Measurements from ENCODE around the gene FAM174B.

The FAM174B gene

GRCh38 chr15:92570391-92570790 lies 85.2 kb downstream of the FAM174B start:
- peaks cover 10% of the 10 kb centered on the region for H3K27me3 ChIP-seq (ENCODE audit: control insufficient read depth, insufficient read depth, low read length)
- H3K4me2 ChIP-seq (ENCODE audit: low read length) = no peak overlapping the region
- no peaks in the 10 kb centered on the region for H3K36me3 ChIP-seq (ENCODE audit: insufficient read depth, low read length)
- H3K9me3 ChIP-seq (replicated peaks; ENCODE audit: low read length) = no peaks in the 10 kb centered on the region
- no peak overlapping the region for H3K9ac ChIP-seq (ENCODE audit: low read depth, low read length)
- H3K4me3 ChIP-seq (ENCODE audit: low read length) = no peak overlapping the region
- H3K4me1 ChIP-seq (ENCODE audit: control insufficient read depth, insufficient read depth, low read length) = no peaks in the 10 kb centered on the region

GRCh38 chr15:92569778-92570177 lies 85.8 kb downstream of the FAM174B start:
- Histone ChIP-seq H3K4me3 (ENCODE audit: low read length) (no peak overlapping the region), H3K9ac (ENCODE audit: low read depth, low read length) (no peak overlapping the region), H3K27me3 (ENCODE audit: control insufficient read depth, insufficient read depth, low read length) (peaks cover 10% of the 10 kb centered on the region), H3K4me2 (ENCODE audit: low read length) (no peak overlapping the region), H3K36me3 (ENCODE audit: insufficient read depth, low read length) (no peaks in the 10 kb centered on the region), H3K4me1 (ENCODE audit: control insufficient read depth, insufficient read depth, low read length) (no peaks in the 10 kb centered on the region), H3K9me3 (replicated peaks; ENCODE audit: low read length) (no peaks in the 10 kb centered on the region)
